Endothelial cell of umbilical vein (primary cell): ENCODE data around the gene ABR. TPM values are rescaled to one million over a fixed set of nuclear protein-coding genes. Genes with fewer than 3 reads are reported as not detected.

ENCODE experiments used
- BruUV-seq: library from RNA; stranded (reverse); fragments of 400-500 nt; replicated peaks from 2 replicates; lab custom pipeline; 2021; lab: Mats Ljungman, UMichigan
- CTCF ChIA-PET: fragments of 300-600, 350-600 bp; sonication (Branson Sonifier 250); formaldehyde crosslinking; loops from one replicate; lab custom pipeline; 2021; ENCODE audit warnings: antibody characterized with exemption, inconsistent platforms; lab: Charles Lee
- POLR2A ChIA-PET: fragments of 300-600, 350-600 bp; sonication (Branson Sonifier 250); formaldehyde crosslinking; loops from one replicate; lab custom pipeline; 2021; ENCODE audit warnings: antibody characterized with exemption, inconsistent platforms; lab: Charles Lee
- DNase-seq: peaks from one replicate; pipeline ENCODE4 v3.0.0-alpha.2; 2011; ENCODE audit warnings: low read depth, low spot score
- FAIRE-seq: peaks from 2 replicates; lab custom pipeline; 2011; peaks lifted over from hg19 to GRCh38; lab: Jason Lieb, UNC
- H2AFZ ChIP-seq: 2 replicates; pipeline ENCODE4 v1.6.0; 2012; ENCODE audit warnings: low read depth, low read length, control low read depth, inconsistent platforms
- H3K27ac ChIP-seq: 2 replicates; pipeline ENCODE4 v1.5.1; 2011; ENCODE audit warnings: low read depth, mild to moderate bottlenecking, control low read depth, low read length, moderate library complexity; ENCODE audit not compliant: insufficient read depth
- H3K27me3 ChIP-seq, 2 experiments: 2 replicates each; pipeline versions ENCODE4 v1.6.0 to v1.6.1; 2011; ENCODE audit warnings: low read length in 2 of 2, mixed read lengths in 1 of 2; ENCODE audit not compliant: control insufficient read depth in 2 of 2, insufficient read depth in 2 of 2
- H3K36me3 ChIP-seq, 2 experiments: 2 replicates in 1 of 2; 3 replicates in 1 of 2; pipeline ENCODE4 v1.5.1; 2011; ENCODE audit warnings: low read length in 2 of 2, mild to moderate bottlenecking in 1 of 2, moderate library complexity in 1 of 2; ENCODE audit not compliant: control insufficient read depth in 2 of 2, insufficient read depth in 2 of 2; ENCODE audit errors: extremely low read depth in 1 of 2
- H3K4me1 ChIP-seq: 3 replicates; pipeline ENCODE4 v1.5.1; 2011; ENCODE audit warnings: mild to moderate bottlenecking, low read length; ENCODE audit not compliant: control insufficient read depth, insufficient read depth; ENCODE audit errors: extremely low read depth
- H3K4me2 ChIP-seq: 2 replicates; pipeline ENCODE4 v1.6.1; 2011; ENCODE audit warnings: low read length, control low read depth, mixed read lengths; ENCODE audit not compliant: insufficient read depth
- H3K4me3 ChIP-seq, 3 experiments: fragments of 200-600 bp in 1 of 3; sonication (generic), shearing (Covaris generic) in 1 of 3; replicated peaks in 1 of 3; 2 replicates each; pipeline ENCODE4 v1.5.1; 2011 to 2016; ENCODE audit warnings: control low read depth in 3 of 3, low read length in 3 of 3, mild to moderate bottlenecking in 2 of 3, inconsistent platforms in 1 of 3, low read depth in 1 of 3, moderate library complexity in 1 of 3; ENCODE audit not compliant: insufficient read depth in 1 of 3
- H3K79me2 ChIP-seq: 2 replicates; pipeline ENCODE4 v1.6.0; 2012; ENCODE audit warnings: low read length, inconsistent platforms; ENCODE audit not compliant: control insufficient read depth, insufficient read depth
- H3K9ac ChIP-seq: replicated peaks from 2 replicates; pipeline ENCODE3; 2011; ENCODE audit warnings: low read length, control low read depth; ENCODE audit not compliant: insufficient read depth; ENCODE audit errors: extremely low read depth
- H3K9me1 ChIP-seq: replicated peaks from 3 replicates; pipeline ENCODE4 v1.6.0; 2011; ENCODE audit warnings: mild to moderate bottlenecking, low read length; ENCODE audit not compliant: control insufficient read depth, insufficient read depth; ENCODE audit errors: extremely low read depth
- H3K9me3 ChIP-seq: replicated peaks from 2 replicates; pipeline ENCODE4 v1.5.1; 2012; ENCODE audit warnings: low read length, inconsistent platforms; ENCODE audit not compliant: control insufficient read depth, insufficient read depth
- H4K20me1 ChIP-seq: replicated peaks from 2 replicates; pipeline ENCODE3; 2011; ENCODE audit warnings: mild to moderate bottlenecking, low read length; ENCODE audit not compliant: control insufficient read depth, insufficient read depth; ENCODE audit errors: extremely low read depth
- CTCF ChIP-seq, 2 donors: IDR thresholded peaks; 1 replicate in 1 of 2; 2 replicates in 1 of 2; pipeline ENCODE4 v1.5.1; 2011; ENCODE audit warnings: low read length in 2 of 2, mild to moderate bottlenecking in 2 of 2, moderate library complexity in 2 of 2, control low read depth in 1 of 2, inconsistent platforms in 1 of 2, low read depth in 1 of 2; ENCODE audit not compliant: insufficient read depth in 1 of 2; ENCODE audit errors: extremely low read depth in 1 of 2
- EZH2 ChIP-seq: IDR thresholded peaks from 2 replicates; pipeline ENCODE4 v1.6.1; 2012; ENCODE audit warnings: borderline replicate concordance, low read depth, mild to moderate bottlenecking, moderate library complexity, low read length, inconsistent platforms; ENCODE audit not compliant: severe bottlenecking
- FOS ChIP-seq: IDR thresholded peaks from 2 replicates; pipeline ENCODE4 v1.6.1; 2011; ENCODE audit warnings: mild to moderate bottlenecking, low read length, moderate library complexity, borderline replicate concordance; ENCODE audit not compliant: insufficient read depth
- GATA2 ChIP-seq: IDR thresholded peaks from 2 replicates; pipeline ENCODE4 v1.7.0; 2011; ENCODE audit warnings: low read depth, mild to moderate bottlenecking, moderate library complexity, mixed read lengths, low read length; ENCODE audit not compliant: insufficient read length, insufficient read depth
- JUN ChIP-seq: IDR thresholded peaks from 2 replicates; pipeline ENCODE4 v1.6.1; 2011; ENCODE audit warnings: borderline replicate concordance, low read depth; ENCODE audit not compliant: insufficient read length, insufficient read depth
- MAX ChIP-seq: IDR thresholded peaks from 2 replicates; pipeline ENCODE4 v1.6.1; 2011; ENCODE audit not compliant: insufficient read depth, insufficient read length
- MYC ChIP-seq: IDR thresholded peaks from one replicate; pipeline ENCODE4 v1.6.1; 2011; ENCODE audit warnings: mild to moderate bottlenecking, low read depth, low read length
- POLR2A ChIP-seq: IDR thresholded peaks from 2 replicates; pipeline ENCODE4 v1.6.1; 2012; ENCODE audit warnings: low read depth, mild to moderate bottlenecking, control low read depth, low read length
- POLR2AphosphoS5 ChIP-seq: IDR thresholded peaks from 2 replicates; pipeline ENCODE4 v1.6.1; 2012; ENCODE audit warnings: low read depth, mild to moderate bottlenecking, control low read depth, low read length, moderate library complexity; ENCODE audit not compliant: insufficient read depth
- dilution Hi-C: fragments of 300-500 bp; cut with MboI; formaldehyde crosslinking; loops from one replicate; pipeline ENCODE4 v1.15.0; 2019; ENCODE audit warnings: low sequenced_read_pairs; ENCODE audit not compliant: extremely low pct_ligation_motif_present
- intact Hi-C: fragments of 100-400 bp; cut with micrococcal nuclease; formaldehyde crosslinking; loops from one replicate; pipeline ENCODE4 v1.10.0; 2022
- polyA plus RNA-seq, 4 experiments: library from polyadenylated mRNA; depleted of rRNA in 3 of 4; stranded (reverse) in 3 of 4; unstranded in 1 of 4; fragments of >200 nt; gene quantifications; 2 replicates each; pipeline versions ENCODE4 v1.2.1 to v1.2.3, GENCODE V29; 2011 to 2012; ENCODE audit warnings: missing spikeins in 1 of 4
- total RNA-seq: library from RNA; stranded (reverse); gene quantifications from 2 replicates; pipeline ENCODE4 v1.2.3, GENCODE V29; 2021

The ABR gene
- total and polyA plus RNA-seq, 2 donors (not counting 3 experiments of a cell fraction or from before 2014, with no cell fraction given): 83.5 to 96.8 TPM

- Histone ChIP-seq H3K9me3 (no peaks in the 10 kb centered on the region), H3K4me3 (no peak overlapping the region), H3K4me1 (peaks cover 65% of the 10 kb centered on the region), H4K20me1 (no peaks in the 10 kb centered on the region), H3K27me3 (no peaks in the 10 kb centered on the region), H3K4me2 (peak overlapping the region; percentile 4), H3K79me2 (peaks cover 3% of the 10 kb centered on the region), H3K9ac (peak overlapping the region; percentile 10), H2AFZ (no peak overlapping the region), H3K36me3 (peaks cover 4 to 15% of the 10 kb centered on the region in 2 experiments), H3K9me1 (no peaks in the 10 kb centered on the region), H3K27ac (peak overlapping the region; percentile 91)
- FAIRE-seq (peak; percentile 75), DNase-seq (peak; percentile 58)
- no peak for TF ChIP-seq MYC
- peak; percentile 24 for TF ChIP-seq JUN
- TF ChIP-seq FOS: peak; percentile 16
- intact Hi-C loops: loop anchor here (2.0 kb wide), 1 partner anchor 107 kb away; no protein-coding TSS in a partner anchor
- CTCF ChIA-PET: interaction anchor here (0.6 to 10.2 kb wide), 6 partner anchors 23 to 125 kb away, joined by 3 to 265 read pairs (median 5); no protein-coding TSS in a partner anchor
- no TSS peak for BruUV-seq
- dilution Hi-C loops: no loop called here
- POLR2A ChIA-PET: no interaction called here
These were observed 175.6 kb downstream of the ABR start for GRCh38 chr17:1003972-1004768.

- H3K9me3 ChIP-seq: no peaks in the 10 kb centered on the region
- BruUV-seq: TSS peak; percentile 20
- no peak for TF ChIP-seq EZH2
- no peak for TF ChIP-seq POLR2AphosphoS5
- TF ChIP-seq FOS: no peak
- TF ChIP-seq JUN: no peak
- no peak for TF ChIP-seq MYC
- TF ChIP-seq POLR2A: no peak
- no peak for TF ChIP-seq GATA2
- no peak for TF ChIP-seq CTCF (IDR thresholded peaks at IDR 0.05; ENCODE audit: extremely low read depth in 1 of 2, insufficient read depth in 1 of 2, low read depth in 1 of 2, low read length in 2 of 2)
- no peak for TF ChIP-seq MAX
- H3K27ac ChIP-seq: peak overlapping the region; percentile 91
- no peak for FAIRE-seq
- H3K4me2 ChIP-seq: no peak overlapping the region
- no peaks in the 10 kb centered on the region for H3K27me3 ChIP-seq
- CTCF ChIA-PET: interaction anchor here (0.6 to 10.2 kb wide), 4 partner anchors 23 to 55 kb away, joined by 3 to 265 read pairs (median 16); no protein-coding TSS in a partner anchor
- H3K9ac ChIP-seq: no peak overlapping the region
- no peaks in the 10 kb centered on the region for H3K9me1 ChIP-seq
- intact Hi-C loops: no loop called here
- H2AFZ ChIP-seq: no peak overlapping the region
- DNase-seq: no peak
- peaks cover 4 to 15% of the 10 kb centered on the region in 2 experiments for H3K36me3 ChIP-seq
- no peaks in the 10 kb centered on the region for H4K20me1 ChIP-seq
- POLR2A ChIA-PET: no interaction called here
- peaks cover 69% of the 10 kb centered on the region for H3K4me1 ChIP-seq
- peaks cover 5% of the 10 kb centered on the region for H3K79me2 ChIP-seq
- dilution Hi-C loops: no loop called here
- H3K4me3 ChIP-seq: no peak overlapping the region
These were observed 176.2 kb downstream of the ABR start for GRCh38 chr17:1003633-1003971.
